ENCODE results near the gene ZNF486. TPM values are rescaled to one million over a fixed set of nuclear protein-coding genes. Genes with fewer than 3 reads are reported as not detected.

Gene ZNF486
- total RNA-seq, result 16.9 TPM

DNA sequence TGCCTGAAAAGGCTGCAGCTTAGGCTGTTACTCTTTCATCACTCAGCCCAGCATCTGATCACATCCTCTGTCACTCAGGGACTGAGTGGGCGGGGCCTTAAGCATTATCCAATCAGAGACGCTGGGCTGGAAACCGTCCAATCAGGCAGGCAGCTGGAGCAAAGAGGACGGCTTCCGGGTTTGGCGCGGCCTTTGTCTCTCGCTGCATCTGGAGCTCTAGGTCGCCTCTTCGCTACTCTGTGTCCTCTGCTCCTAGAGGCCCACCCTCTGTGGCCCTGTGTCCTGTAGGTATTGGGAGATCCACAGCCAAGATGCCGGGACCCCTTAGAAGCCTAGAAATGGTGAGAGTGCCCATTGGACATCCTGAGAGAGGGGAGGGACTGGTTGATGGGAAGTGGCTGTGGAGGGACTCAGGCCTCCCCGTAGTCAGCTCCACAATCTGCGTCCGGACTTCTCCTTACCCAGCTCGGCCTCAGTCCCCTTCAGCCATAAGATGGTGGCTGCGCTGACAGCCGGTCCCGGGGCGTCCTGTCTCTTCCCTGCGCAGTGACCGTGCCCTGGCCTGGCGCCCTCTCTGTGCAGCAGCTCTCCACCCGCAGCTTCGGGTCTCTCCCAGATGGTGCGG is at the start of gene ZNF486:
ZNF486 (plus strand) TSS at position 195 of the 625 bp plus-strand sequence; CDS start at position 312, 117 bp downstream.

Small RNA genes within 50 kb of the gene (small RNA-seq; reads per million reads assigned to genes)
- not detected for gene AC011447.4 (ENCODE audit: low replicate concordance)

Other genes starting within 250 kb of the ZNF486 start
- 25.0 TPM for gene ZNF682, start 127.7 kb upstream of the ZNF486 start, total RNA-seq
- gene ZNF90, start 89.2 kb upstream of the ZNF486 start, total RNA-seq, result 7.5 TPM

Data from parietal lobe (tissue), 2 donors.